ENCODE data around the gene FAM43B. TPM values are rescaled to one million over a fixed set of nuclear protein-coding genes. Genes with fewer than 3 reads are reported as not detected.

The FAM43B gene
- polyA plus RNA-seq, 1 donor = 0.31 TPM

DNA sequence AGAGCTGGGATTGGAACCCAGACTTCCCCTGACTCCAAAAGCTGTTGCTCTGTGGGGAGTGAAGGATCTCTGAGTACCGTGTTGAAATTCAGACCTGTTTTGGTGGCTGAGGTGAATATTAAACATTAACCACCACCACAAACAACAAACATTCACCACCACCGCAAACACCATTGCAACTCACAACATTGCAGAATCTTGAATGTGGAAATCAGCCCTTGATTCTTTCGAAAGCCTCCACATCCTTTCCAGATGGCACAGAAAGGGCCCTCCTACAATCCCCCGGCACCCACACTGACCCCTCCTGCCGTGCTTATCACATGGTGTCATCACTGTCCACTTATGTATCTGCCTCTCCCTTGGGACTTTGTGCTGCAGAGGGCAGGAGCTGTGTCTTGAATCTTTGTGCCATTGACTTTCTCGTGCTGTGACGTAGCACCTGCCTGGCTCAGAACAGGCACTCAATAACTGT, 38.0 kb downstream of the FAM43B start:
- Histone ChIP-seq H3K4me3 (ENCODE audit: low read length) (no peak overlapping the region), H3K27ac (ENCODE audit: low read length) (no peak overlapping the region), H3K36me3 (ENCODE audit: control insufficient read depth, insufficient read depth, low read length) (no peaks in the 10 kb centered on the region), H3K9me3 (ENCODE audit: control insufficient read depth, low read depth, low read length) (peaks cover 11% of the 10 kb centered on the region), H3K4me1 (ENCODE audit: control insufficient read depth, insufficient read depth, low read length) (peaks cover 15% of the 10 kb centered on the region), H3K27me3 (ENCODE audit: control insufficient read depth, insufficient read depth, low read length) (peaks cover 34% of the 10 kb centered on the region)
- DNase-seq = peak; percentile 39 to 67
- WGBS (ENCODE audit: insufficient coverage, low lambda C conversion rate) = no CpG with 5 or more reads among the region's 7 CpGs

GRCh38 chr1:20593756-20594155, 41.4 kb downstream of the FAM43B start:
- peaks cover 4% of the 10 kb centered on the region for H3K9me3 ChIP-seq (ENCODE audit: control insufficient read depth, low read depth, low read length)
- peaks cover 12% of the 10 kb centered on the region for H3K4me1 ChIP-seq (ENCODE audit: control insufficient read depth, insufficient read depth, low read length)
- no peak overlapping the region for H3K4me3 ChIP-seq (ENCODE audit: low read length)
- H3K27ac ChIP-seq (ENCODE audit: low read length) = no peak overlapping the region
- WGBS (ENCODE audit: insufficient coverage, low lambda C conversion rate) = no CpG with 5 or more reads among the region's 5 CpGs
- DNase-seq = no peak
- peaks cover 28% of the 10 kb centered on the region for H3K27me3 ChIP-seq (ENCODE audit: control insufficient read depth, insufficient read depth, low read length)
- no peaks in the 10 kb centered on the region for H3K36me3 ChIP-seq (ENCODE audit: control insufficient read depth, insufficient read depth, low read length)

DNA sequence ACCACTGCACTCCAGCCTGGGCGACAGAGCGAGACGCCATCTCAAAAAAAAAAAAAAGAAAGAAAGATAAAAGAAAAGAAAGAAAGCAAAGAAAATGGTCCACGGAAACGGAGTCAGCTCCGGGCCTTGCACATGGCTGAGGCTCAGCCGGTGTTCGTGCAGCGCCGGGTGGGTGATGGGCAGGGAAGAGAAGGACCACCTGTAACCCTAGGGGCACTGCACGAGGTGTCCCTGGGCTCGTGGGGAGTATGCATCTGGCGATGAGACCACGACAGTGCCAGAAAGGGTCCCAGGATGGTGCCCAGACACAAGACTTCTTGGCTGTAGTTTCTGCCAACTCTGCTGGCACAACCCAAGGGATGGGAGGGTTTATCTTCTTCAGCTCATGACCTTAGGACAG, 42.4 kb downstream of the FAM43B start:
- Histone ChIP-seq H3K36me3 (ENCODE audit: control insufficient read depth, insufficient read depth, low read length) (no peaks in the 10 kb centered on the region), H3K27ac (ENCODE audit: low read length) (no peak overlapping the region), H3K4me3 (ENCODE audit: low read length) (no peak overlapping the region), H3K4me1 (ENCODE audit: control insufficient read depth, insufficient read depth, low read length) (peaks cover 6% of the 10 kb centered on the region), H3K9me3 (ENCODE audit: control insufficient read depth, low read depth, low read length) (no peaks in the 10 kb centered on the region), H3K27me3 (ENCODE audit: control insufficient read depth, insufficient read depth, low read length) (peaks cover 18% of the 10 kb centered on the region)
- 100% methylated on average over 5 of the region's 14 CpGs for WGBS (ENCODE audit: insufficient coverage, low lambda C conversion rate)
- DNase-seq = no peak

DNA sequence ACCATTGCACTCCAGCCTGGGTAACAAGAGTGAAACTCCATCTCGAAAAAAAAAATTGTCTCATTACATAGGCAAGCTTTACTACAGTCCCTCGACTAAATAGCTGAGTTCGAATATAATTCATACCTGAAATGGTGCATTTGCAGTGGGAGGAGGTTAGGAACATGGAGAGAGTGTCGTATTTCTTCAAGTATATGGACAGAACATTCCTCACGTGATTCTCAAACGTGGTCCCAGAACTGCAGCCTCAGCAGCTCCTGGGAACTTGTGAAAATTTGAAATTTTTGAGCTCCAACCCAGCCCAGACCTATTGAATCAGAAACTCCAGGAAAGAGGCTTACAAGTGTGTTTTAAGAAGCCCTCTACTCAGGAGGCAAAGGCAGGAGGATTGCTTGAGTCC, 43.7 kb downstream of the FAM43B start:
- DNase-seq = no peak
- Histone ChIP-seq H3K27ac (ENCODE audit: low read length) (no peak overlapping the region), H3K9me3 (ENCODE audit: control insufficient read depth, low read depth, low read length) (no peaks in the 10 kb centered on the region), H3K36me3 (ENCODE audit: control insufficient read depth, insufficient read depth, low read length) (no peaks in the 10 kb centered on the region), H3K4me3 (ENCODE audit: low read length) (no peak overlapping the region), H3K4me1 (ENCODE audit: control insufficient read depth, insufficient read depth, low read length) (no peaks in the 10 kb centered on the region), H3K27me3 (ENCODE audit: control insufficient read depth, insufficient read depth, low read length) (peaks cover 6% of the 10 kb centered on the region)
- no CpG with 5 or more reads among the region's 6 CpGs for WGBS (ENCODE audit: insufficient coverage, low lambda C conversion rate)

DNA sequence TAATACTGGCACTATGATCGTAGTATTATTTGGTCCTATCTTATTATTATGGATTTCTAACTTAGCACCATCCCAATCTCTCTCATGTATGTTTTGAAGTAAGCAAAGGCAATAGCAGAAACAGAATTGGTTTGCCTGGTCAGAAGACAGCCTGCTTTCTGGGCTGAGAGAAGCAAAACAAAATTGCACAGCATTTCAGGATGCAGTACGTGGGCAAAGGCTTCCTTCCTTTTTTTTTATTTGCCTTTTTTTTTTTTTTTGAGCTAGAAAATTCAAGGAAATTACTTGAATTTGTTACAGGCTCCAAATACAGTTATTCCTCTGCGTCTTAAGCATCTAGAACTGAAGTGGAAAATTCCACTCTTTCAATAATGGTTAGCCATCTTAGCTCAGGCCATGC, 45.3 kb downstream of the FAM43B start:
- H3K4me3 ChIP-seq (ENCODE audit: low read length) = no peak overlapping the region
- WGBS (ENCODE audit: insufficient coverage, low lambda C conversion rate) = no CpG with 5 or more reads among the region's 3 CpGs
- no peaks in the 10 kb centered on the region for H3K36me3 ChIP-seq (ENCODE audit: control insufficient read depth, insufficient read depth, low read length)
- no peaks in the 10 kb centered on the region for H3K4me1 ChIP-seq (ENCODE audit: control insufficient read depth, insufficient read depth, low read length)
- no peak for DNase-seq
- H3K27me3 ChIP-seq (ENCODE audit: control insufficient read depth, insufficient read depth, low read length) = no peaks in the 10 kb centered on the region
- H3K27ac ChIP-seq (ENCODE audit: low read length) = no peak overlapping the region
- H3K9me3 ChIP-seq (ENCODE audit: control insufficient read depth, low read depth, low read length) = no peaks in the 10 kb centered on the region

DNA sequence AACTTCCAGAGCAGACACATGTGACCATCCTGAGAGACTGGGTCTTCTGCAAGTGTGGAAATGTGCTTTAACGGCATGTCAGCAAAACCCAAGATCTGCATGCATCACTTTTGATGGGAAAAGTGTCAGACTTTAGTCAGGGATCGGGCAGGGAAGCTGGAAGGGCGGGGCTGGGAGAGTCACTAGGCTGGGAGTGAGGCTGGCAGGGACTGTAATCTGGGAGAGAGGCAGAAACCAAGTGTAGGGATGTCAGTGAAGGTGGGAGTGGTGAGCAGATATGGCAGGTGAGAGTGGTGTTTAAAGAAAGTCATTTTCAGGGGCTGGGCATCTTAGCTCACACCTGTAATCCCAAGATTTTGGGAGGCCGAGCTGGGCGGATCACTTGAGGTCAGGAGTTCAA, 47.8 kb downstream of the FAM43B start:
- H3K4me3 ChIP-seq (ENCODE audit: low read length) = no peak overlapping the region
- H3K4me1 ChIP-seq (ENCODE audit: control insufficient read depth, insufficient read depth, low read length) = no peaks in the 10 kb centered on the region
- no CpG with 5 or more reads among the region's 5 CpGs for WGBS (ENCODE audit: insufficient coverage, low lambda C conversion rate)
- no peak for DNase-seq
- H3K27me3 ChIP-seq (ENCODE audit: control insufficient read depth, insufficient read depth, low read length) = no peaks in the 10 kb centered on the region
- no peaks in the 10 kb centered on the region for H3K9me3 ChIP-seq (ENCODE audit: control insufficient read depth, low read depth, low read length)
- H3K27ac ChIP-seq (ENCODE audit: low read length) = no peak overlapping the region
- no peaks in the 10 kb centered on the region for H3K36me3 ChIP-seq (ENCODE audit: control insufficient read depth, insufficient read depth, low read length)

DNA sequence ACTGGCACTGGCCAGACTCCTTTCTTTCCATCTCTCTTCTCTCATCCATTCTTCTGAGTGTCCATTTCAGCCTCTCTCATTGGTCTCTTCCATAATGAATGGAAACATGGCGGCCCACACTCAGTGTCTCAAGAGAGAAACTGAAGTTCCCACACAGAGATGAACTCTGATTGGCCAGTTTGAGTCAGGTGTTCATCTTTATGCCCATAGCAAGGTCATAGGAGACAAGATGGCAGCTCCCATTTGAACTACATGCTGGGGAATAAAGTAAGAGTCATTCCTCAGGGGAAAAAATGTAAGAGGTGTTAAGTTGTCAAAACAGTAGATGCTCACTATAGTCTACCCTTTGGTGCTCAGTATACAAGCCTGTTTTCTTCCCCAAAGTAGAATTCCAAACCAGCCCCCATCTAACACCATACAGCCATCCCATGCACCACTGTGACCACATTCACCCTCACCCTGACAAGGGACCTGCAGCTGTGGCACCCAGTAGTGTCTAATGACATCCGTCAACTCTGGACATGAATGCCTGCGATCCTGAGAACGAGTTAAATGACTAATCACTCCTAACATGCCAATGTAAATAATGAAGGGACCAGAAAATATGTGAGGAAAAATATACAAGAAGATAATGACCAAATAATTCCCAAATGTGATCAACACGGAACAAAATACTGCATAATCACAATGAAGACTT, 48.9 kb downstream of the FAM43B start:
- H3K4me3 ChIP-seq (ENCODE audit: low read length) = no peak overlapping the region
- no peaks in the 10 kb centered on the region for H3K36me3 ChIP-seq (ENCODE audit: control insufficient read depth, insufficient read depth, low read length)
- WGBS (ENCODE audit: insufficient coverage, low lambda C conversion rate) = no CpG with 5 or more reads among the region's 5 CpGs
- no peaks in the 10 kb centered on the region for H3K9me3 ChIP-seq (ENCODE audit: control insufficient read depth, low read depth, low read length)
- H3K27ac ChIP-seq (ENCODE audit: low read length) = no peak overlapping the region
- no peaks in the 10 kb centered on the region for H3K4me1 ChIP-seq (ENCODE audit: control insufficient read depth, insufficient read depth, low read length)
- H3K27me3 ChIP-seq (ENCODE audit: control insufficient read depth, insufficient read depth, low read length) = no peaks in the 10 kb centered on the region
- no peak for DNase-seq

- H3K4me1 ChIP-seq (ENCODE audit: control insufficient read depth, insufficient read depth, low read length) = no peaks in the 10 kb centered on the region
- no peak overlapping the region for H3K27ac ChIP-seq (ENCODE audit: low read length)
- H3K4me3 ChIP-seq (ENCODE audit: low read length) = no peak overlapping the region
- no CpG with 5 or more reads among the region's 4 CpGs for WGBS (ENCODE audit: insufficient coverage, low lambda C conversion rate)
- no peaks in the 10 kb centered on the region for H3K36me3 ChIP-seq (ENCODE audit: control insufficient read depth, insufficient read depth, low read length)
- no peak for DNase-seq
- no peaks in the 10 kb centered on the region for H3K9me3 ChIP-seq (ENCODE audit: control insufficient read depth, low read depth, low read length)
- no peaks in the 10 kb centered on the region for H3K27me3 ChIP-seq (ENCODE audit: control insufficient read depth, insufficient read depth, low read length)
Observed at GRCh38 chr1:20602851-20603450, 50.6 kb downstream of the FAM43B start.

DNA sequence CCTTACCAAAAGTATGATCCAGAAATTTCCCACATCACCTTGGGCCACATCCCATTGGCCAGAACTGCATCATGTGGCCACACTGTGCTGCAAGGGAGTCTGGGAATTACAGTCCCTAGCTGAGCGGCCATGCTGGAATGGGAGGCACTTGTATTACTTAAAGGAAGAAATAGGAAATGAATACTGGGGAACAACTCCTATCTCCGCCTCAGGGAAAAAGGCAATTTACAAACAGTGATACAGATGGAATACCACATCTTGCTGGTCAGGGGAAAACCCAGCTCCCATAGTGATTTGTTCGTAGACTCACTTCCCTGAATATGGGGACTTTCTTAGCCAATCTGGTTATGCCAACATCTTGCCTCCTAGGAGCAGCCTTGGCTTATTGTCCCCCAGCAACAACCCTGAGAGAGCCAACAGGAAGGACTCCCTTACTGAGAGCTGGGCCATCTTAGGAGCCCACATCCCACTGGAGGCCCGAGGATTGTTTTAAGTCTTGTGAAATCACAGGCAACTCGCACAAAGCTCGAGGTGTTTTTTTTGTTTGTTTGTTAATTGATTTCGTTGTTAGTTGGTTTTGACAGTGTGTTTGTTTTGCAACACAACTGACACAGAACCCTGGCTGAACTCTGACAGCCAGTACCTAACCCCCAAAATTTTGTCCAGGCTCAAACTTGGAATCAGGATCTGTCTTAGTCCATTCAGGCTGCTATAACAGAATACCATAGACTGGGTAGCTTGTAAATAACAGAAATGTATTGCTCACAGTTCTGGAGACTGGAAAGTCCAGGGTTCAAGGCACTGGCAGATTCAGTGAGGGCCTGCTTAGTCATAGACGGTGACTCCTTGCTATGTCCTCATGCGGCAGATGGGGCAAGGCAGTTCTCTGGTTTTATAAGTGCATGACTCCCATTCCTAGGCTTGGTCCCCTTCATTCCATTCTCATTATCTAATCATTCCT, 51.4 kb downstream of the FAM43B start:
- Histone ChIP-seq H3K27me3 (ENCODE audit: control insufficient read depth, insufficient read depth, low read length) (no peaks in the 10 kb centered on the region), H3K4me1 (ENCODE audit: control insufficient read depth, insufficient read depth, low read length) (no peaks in the 10 kb centered on the region), H3K27ac (ENCODE audit: low read length) (no peak overlapping the region), H3K4me3 (ENCODE audit: low read length) (no peak overlapping the region), H3K36me3 (ENCODE audit: control insufficient read depth, insufficient read depth, low read length) (no peaks in the 10 kb centered on the region), H3K9me3 (ENCODE audit: control insufficient read depth, low read depth, low read length) (no peaks in the 10 kb centered on the region)
- no peak for DNase-seq
- no CpG with 5 or more reads among the region's 9 CpGs for WGBS (ENCODE audit: insufficient coverage, low lambda C conversion rate)

All from large intestine (tissue), 3 donors.